Osteoblast (primary cell): ENCODE data around the gene KLF15. TPM values are rescaled to one million over a fixed set of nuclear protein-coding genes. Genes with fewer than 3 reads are reported as not detected.

Source experiments
- DNase-seq: peaks from one replicate; pipeline ENCODE4 v3.0.0; 2011; ENCODE audit warnings: low spot score, mixed read lengths; ENCODE audit not compliant: insufficient read length; ENCODE audit errors: missing footprints
- H2AFZ ChIP-seq: 2 replicates; pipeline ENCODE4 v1.6.0; 2011; ENCODE audit warnings: mild to moderate bottlenecking, low read length
- H3K27ac ChIP-seq: 2 replicates; pipeline ENCODE4 v1.5.1; 2011; ENCODE audit warnings: mild to moderate bottlenecking, low read depth, low read length, moderate library complexity
- H3K27me3 ChIP-seq: 2 replicates; pipeline ENCODE4 v1.6.0; 2012; ENCODE audit warnings: mild to moderate bottlenecking, control low read depth, inconsistent platforms, low read length, moderate library complexity; ENCODE audit not compliant: insufficient read depth
- H3K36me3 ChIP-seq: 2 replicates; pipeline ENCODE4 v1.5.1; 2011; ENCODE audit warnings: mild to moderate bottlenecking, low read length, control low read depth, moderate library complexity; ENCODE audit not compliant: insufficient read depth
- H3K4me1 ChIP-seq: 2 replicates; pipeline ENCODE4 v1.5.1; 2011; ENCODE audit warnings: mild to moderate bottlenecking, low read length, control low read depth, moderate library complexity; ENCODE audit not compliant: insufficient read depth
- H3K4me2 ChIP-seq: 2 replicates; pipeline ENCODE4 v1.6.0; 2011; ENCODE audit warnings: mild to moderate bottlenecking, low read length; ENCODE audit not compliant: insufficient read depth
- H3K4me3 ChIP-seq: fragments of 200-600 bp; sonication (generic); 3 replicates; pipeline ENCODE4 v1.5.1; 2012; ENCODE audit warnings: mild to moderate bottlenecking, low read length, inconsistent platforms; ENCODE audit not compliant: insufficient read depth
- H3K79me2 ChIP-seq: 2 replicates; pipeline ENCODE4 v1.6.0; 2012; ENCODE audit warnings: mild to moderate bottlenecking, low read length, control low read depth, inconsistent platforms; ENCODE audit not compliant: insufficient read depth
- H3K9me3 ChIP-seq: 2 replicates; pipeline ENCODE4 v1.5.1; 2011; ENCODE audit warnings: low read depth, low read length, control low read depth
- H4K20me1 ChIP-seq: 2 replicates; pipeline ENCODE4 v1.6.0; 2012; ENCODE audit warnings: mild to moderate bottlenecking, low read length, control low read depth; ENCODE audit not compliant: insufficient read depth
- total RNA-seq: library from RNA; depleted of rRNA; stranded (reverse); fragments of >200 nt; gene quantifications from 2 replicates; pipeline ENCODE4 v1.2.3, GENCODE V29; 2012
- TF ChIP-seq, protein P1 (sequence below): IDR thresholded peaks from 2 replicates; pipeline ENCODE4 v1.5.1; 2011; ENCODE audit warnings: mild to moderate bottlenecking, low read depth, low read length, moderate library complexity; ENCODE audit errors: extremely low read depth

Gene KLF15
- total RNA-seq, 1 donor, result 4.3 TPM

DNA sequence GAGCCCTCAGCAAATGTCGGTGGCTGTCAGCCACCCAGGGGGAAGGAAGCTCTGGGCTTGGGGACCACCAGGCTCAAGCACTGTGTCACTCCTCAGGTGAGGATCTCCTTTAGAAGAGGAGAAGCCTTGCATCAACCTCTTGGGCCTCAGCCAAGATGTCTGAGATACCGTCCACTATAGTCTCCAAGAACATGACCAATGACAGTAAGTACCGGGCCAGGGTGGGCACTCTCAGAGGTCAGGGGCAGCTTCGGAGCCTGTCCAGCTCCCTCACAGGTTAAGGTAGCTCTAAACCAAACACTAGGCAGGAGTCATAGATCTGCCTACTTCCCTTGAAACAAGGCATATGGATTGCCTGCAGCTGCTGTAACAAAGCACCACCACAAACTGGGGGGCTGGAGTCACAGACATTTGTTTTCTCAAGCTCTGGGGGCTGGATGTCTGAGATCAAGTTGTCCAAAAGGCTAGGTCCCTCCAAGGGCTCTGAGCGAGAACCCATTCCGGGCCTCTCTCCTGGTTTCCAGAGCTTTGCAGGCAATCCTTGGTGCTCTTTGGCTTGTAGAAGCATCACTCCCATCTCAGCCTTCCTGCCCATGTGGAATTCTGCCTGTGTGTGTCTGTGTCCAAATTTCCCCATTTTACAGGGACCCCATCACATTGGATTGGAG lies 38.8 kb upstream of the KLF15 start:
- Histone ChIP-seq H3K9me3 (no peaks in the 10 kb centered on the region), H3K27me3 (peaks cover 41% of the 10 kb centered on the region), H3K79me2 (no peaks in the 10 kb centered on the region), H4K20me1 (no peaks in the 10 kb centered on the region), H3K4me2 (no peak overlapping the region), H3K4me3 (no peak overlapping the region), H3K4me1 (no peaks in the 10 kb centered on the region), H2AFZ (no peak overlapping the region), H3K36me3 (no peaks in the 10 kb centered on the region), H3K27ac (no peak overlapping the region)
- TF ChIP-seq, protein P1, sequence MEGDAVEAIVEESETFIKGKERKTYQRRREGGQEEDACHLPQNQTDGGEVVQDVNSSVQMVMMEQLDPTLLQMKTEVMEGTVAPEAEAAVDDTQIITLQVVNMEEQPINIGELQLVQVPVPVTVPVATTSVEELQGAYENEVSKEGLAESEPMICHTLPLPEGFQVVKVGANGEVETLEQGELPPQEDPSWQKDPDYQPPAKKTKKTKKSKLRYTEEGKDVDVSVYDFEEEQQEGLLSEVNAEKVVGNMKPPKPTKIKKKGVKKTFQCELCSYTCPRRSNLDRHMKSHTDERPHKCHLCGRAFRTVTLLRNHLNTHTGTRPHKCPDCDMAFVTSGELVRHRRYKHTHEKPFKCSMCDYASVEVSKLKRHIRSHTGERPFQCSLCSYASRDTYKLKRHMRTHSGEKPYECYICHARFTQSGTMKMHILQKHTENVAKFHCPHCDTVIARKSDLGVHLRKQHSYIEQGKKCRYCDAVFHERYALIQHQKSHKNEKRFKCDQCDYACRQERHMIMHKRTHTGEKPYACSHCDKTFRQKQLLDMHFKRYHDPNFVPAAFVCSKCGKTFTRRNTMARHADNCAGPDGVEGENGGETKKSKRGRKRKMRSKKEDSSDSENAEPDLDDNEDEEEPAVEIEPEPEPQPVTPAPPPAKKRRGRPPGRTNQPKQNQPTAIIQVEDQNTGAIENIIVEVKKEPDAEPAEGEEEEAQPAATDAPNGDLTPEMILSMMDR, result no peak
- peak; percentile 21 for DNase-seq

DNA sequence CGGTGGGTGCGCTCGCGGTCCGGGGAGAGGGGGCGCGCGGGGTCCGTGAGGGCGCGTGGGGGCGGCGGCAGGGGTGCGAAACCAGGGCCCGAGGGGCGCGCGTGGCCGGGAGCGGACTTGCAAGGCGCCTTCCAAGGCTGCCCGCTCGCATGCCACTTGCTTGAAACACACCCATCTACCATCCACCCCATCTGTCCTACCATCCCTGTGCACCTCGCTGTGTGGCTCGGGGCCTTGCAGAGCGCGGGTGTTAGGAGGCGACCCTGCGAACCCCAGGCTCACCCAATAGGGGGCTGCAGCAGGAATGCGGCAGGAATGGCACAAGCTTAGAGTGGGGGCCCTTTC lies 37.7 kb upstream of the KLF15 start:
- Histone ChIP-seq H3K9me3 (no peaks in the 10 kb centered on the region), H4K20me1 (no peaks in the 10 kb centered on the region), H3K4me2 (peak overlapping the region; percentile 23), H3K36me3 (no peaks in the 10 kb centered on the region), H3K4me1 (no peaks in the 10 kb centered on the region), H3K4me3 (peak overlapping the region; percentile 16), H3K27me3 (peaks cover 41% of the 10 kb centered on the region), H3K79me2 (no peaks in the 10 kb centered on the region), H3K27ac (no peak overlapping the region), H2AFZ (no peak overlapping the region)
- no peak for DNase-seq
- TF ChIP-seq, protein P1, result no peak

DNA sequence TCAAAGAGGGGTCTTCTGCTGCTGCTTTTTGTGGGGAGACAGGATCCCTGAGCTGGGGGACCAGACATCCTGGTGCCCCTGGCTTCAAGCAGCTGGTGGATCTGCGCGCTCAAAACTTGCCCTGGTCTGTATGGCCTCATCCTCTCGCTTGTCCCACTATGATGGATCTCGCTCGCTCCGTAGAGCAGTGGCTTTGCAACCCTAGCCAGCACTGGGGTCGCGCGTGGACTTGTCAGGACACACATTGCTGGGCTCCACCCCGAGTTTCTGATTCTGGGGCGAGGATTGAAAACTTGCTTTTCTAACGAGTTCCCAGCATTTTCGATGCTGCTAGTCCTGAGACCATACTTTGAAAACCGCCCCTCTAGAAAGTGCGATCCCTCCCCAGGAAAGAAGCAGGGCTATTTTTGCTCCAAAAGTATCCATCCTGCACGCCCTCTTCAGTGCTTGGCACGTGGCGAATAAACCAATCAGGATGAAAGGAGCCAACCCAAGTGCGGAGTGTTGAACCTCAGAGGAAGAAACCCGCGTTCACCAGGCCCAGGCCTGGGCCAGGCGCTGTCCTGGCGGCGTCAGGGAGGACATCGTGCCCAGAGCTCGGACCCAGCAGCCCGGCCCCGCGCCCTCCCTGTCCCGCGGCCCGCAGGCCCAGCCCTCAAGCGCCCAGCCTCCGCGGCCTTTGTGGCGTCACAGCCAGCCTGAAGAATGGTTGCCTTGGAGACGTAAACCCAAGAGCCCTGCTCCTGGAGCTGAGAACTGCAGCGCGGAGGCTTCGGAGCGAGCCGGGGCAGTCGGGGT lies 37.2 kb upstream of the KLF15 start, which contains the start of gene CFAP100:
CFAP100 (plus strand) TSS at position 731 of the 798 bp plus-strand sequence. CDS start 1,092 bp downstream, outside the sequence.
- Histone ChIP-seq H3K4me2 (peak within 1 kb of the TSS; percentile 23), H3K4me3 (peak within 1 kb of the TSS; percentile 16)
- DNase-seq, result peak; percentile 86

More for the DNA sequence above, 37.2 kb upstream of the KLF15 start, which contains the start of gene CFAP100:
- H4K20me1 ChIP-seq, result no peaks in the 10 kb centered on the region
- H3K27ac ChIP-seq, result no peak within 1 kb of the TSS
- TF ChIP-seq, protein P1, result no peak
- H3K36me3 ChIP-seq, result no peaks in the 10 kb centered on the region
- peak within 1 kb of the TSS; percentile 41 for H2AFZ ChIP-seq
- no peaks in the 10 kb centered on the region for H3K79me2 ChIP-seq
- H3K27me3 ChIP-seq, result peaks cover 41% of the 10 kb centered on the region
- no peaks in the 10 kb centered on the region for H3K9me3 ChIP-seq
- H3K4me1 ChIP-seq, result peaks cover 2% of the 10 kb centered on the region
